Caco-2 (cell line): ENCODE measurements around the gene PAIP2B. TPM values are rescaled to one million over a fixed set of nuclear protein-coding genes. Genes with fewer than 3 reads are reported as not detected.

Source experiments
- BruUV-seq: library from RNA; stranded (reverse); fragments of 400-500 nt; replicated peaks from 2 replicates; lab custom pipeline; 2021; lab: Mats Ljungman, UMichigan
- CTCF ChIA-PET: fragments of 300-600 bp; sonication (Branson Sonifier 250); formaldehyde crosslinking; loops from one replicate; lab custom pipeline; 2022; ENCODE audit warnings: antibody characterized with exemption; lab: Charles Lee
- POLR2A ChIA-PET: fragments of 300-600 bp; sonication (Branson Sonifier 250); formaldehyde crosslinking; loops from one replicate; lab custom pipeline; 2022; ENCODE audit warnings: antibody characterized with exemption; lab: Charles Lee
- DNase-seq, 2 experiments: peaks; one replicate each; pipeline versions ENCODE4 v3.0.0 to v3.0.0-alpha.2; 2020 to 2022
- H3K27me3 ChIP-seq: replicated peaks from 2 replicates; pipeline ENCODE4 v1.6.0; 2011; ENCODE audit warnings: low read length; ENCODE audit not compliant: control insufficient read depth, insufficient read depth
- H3K36me3 ChIP-seq: 2 replicates; pipeline ENCODE4 v1.5.1; 2011; ENCODE audit warnings: low read length; ENCODE audit not compliant: control insufficient read depth, insufficient read depth
- H3K4me1 ChIP-seq: fragments of 250-450 bp; sonication (Bioruptor Pico); 2 replicates; pipeline ENCODE4 v1.5.1; 2020; ENCODE audit warnings: mild to moderate bottlenecking
- H3K4me3 ChIP-seq: 2 replicates; pipeline ENCODE4 v1.5.1; 2011; ENCODE audit warnings: low read depth, mild to moderate bottlenecking, control low read depth, low read length
- H3K9me3 ChIP-seq: fragments of 250-450 bp; sonication (Bioruptor Pico); 2 replicates; pipeline ENCODE4 v1.5.1; 2020; ENCODE audit warnings: mild to moderate bottlenecking, moderate library complexity
- H3K27ac Mint-ChIP-seq: one replicate; pipeline ENCODE4 v1.8.0; 2022; ENCODE audit warnings: mixed read lengths; ENCODE audit not compliant: unreplicated experiment
- H3K27me3 Mint-ChIP-seq: one replicate; pipeline ENCODE4 v1.8.0; 2022; ENCODE audit warnings: mixed read lengths; ENCODE audit not compliant: insufficient read depth, unreplicated experiment
- H3K36me3 Mint-ChIP-seq: one replicate; pipeline ENCODE4 v1.8.0; 2022; ENCODE audit warnings: mild to moderate bottlenecking, mixed read lengths; ENCODE audit not compliant: insufficient read depth, unreplicated experiment
- H3K4me1 Mint-ChIP-seq: one replicate; pipeline ENCODE4 v1.8.0; 2022; ENCODE audit warnings: low read depth, mixed read lengths; ENCODE audit not compliant: unreplicated experiment
- H3K4me3 Mint-ChIP-seq: one replicate; pipeline ENCODE4 v1.8.0; 2022; ENCODE audit warnings: mild to moderate bottlenecking, moderate library complexity, mixed read lengths; ENCODE audit not compliant: unreplicated experiment
- H3K9me3 Mint-ChIP-seq: one replicate; pipeline ENCODE4 v1.8.0; 2022; ENCODE audit warnings: mixed read lengths; ENCODE audit not compliant: unreplicated experiment
- CTCF ChIP-seq, 2 experiments: fragments of 200-600 bp in 1 of 2; IDR thresholded peaks; 1 replicate in 1 of 2; 2 replicates in 1 of 2; pipeline versions ENCODE4 v1.5.1 to v1.8.0; 2011 to 2022; ENCODE audit warnings: antibody characterized with exemption in 1 of 2, control low read depth in 1 of 2, inconsistent platforms in 1 of 2, low read depth in 1 of 2, low read length in 1 of 2, mild to moderate bottlenecking in 1 of 2, moderate library complexity in 1 of 2; ENCODE audit not compliant: insufficient read depth in 1 of 2, severe bottlenecking in 1 of 2, unreplicated experiment in 1 of 2
- intact Hi-C: fragments of 100-400 bp; cut with micrococcal nuclease; formaldehyde crosslinking; loops from one replicate; pipeline ENCODE4 v1.10.0; 2022; ENCODE audit not compliant: unreplicated experiment
- total RNA-seq: library from RNA; stranded (reverse); gene quantifications from 2 replicates; pipeline ENCODE4 v1.2.3, GENCODE V29; 2022

Gene PAIP2B
- total RNA-seq, 1 experiment from 2014 or later = 9.9 TPM

GRCh38 chr2:71154279-71154678, 72.6 kb downstream of the PAIP2B start:
- intact Hi-C loops = no loop called here
- peaks cover 11% of the 10 kb centered on the region for H3K4me1 Mint-ChIP-seq
- CTCF ChIA-PET = interaction anchor here (0.7 to 1.4 kb wide), 4 partner anchors 21 to 178 kb away, joined by 3 to 20 read pairs (median 6); partner anchors contain the start of gene ZNF638
- no peak overlapping the region for H3K4me3 Mint-ChIP-seq
- no peaks in the 10 kb centered on the region for H3K9me3 Mint-ChIP-seq
- H3K36me3 Mint-ChIP-seq = peaks cover 13% of the 10 kb centered on the region
- BruUV-seq = no TSS peak
- no peaks in the 10 kb centered on the region for H3K9me3 ChIP-seq
- H3K4me1 ChIP-seq = peaks cover 10% of the 10 kb centered on the region; the same call in 1 of the 2 replicates
- H3K27ac Mint-ChIP-seq = no peak overlapping the region
- H3K4me3 ChIP-seq = no peak overlapping the region
- no peak for TF ChIP-seq CTCF (IDR thresholded peaks at IDR 0.05; ENCODE audit: insufficient read depth in 1 of 2, low read depth in 1 of 2, low read length in 1 of 2, severe bottlenecking in 1 of 2, unreplicated experiment in 1 of 2)
- DNase-seq = no peak
- no peaks in the 10 kb centered on the region for H3K36me3 ChIP-seq
- H3K27me3 ChIP-seq = no peaks in the 10 kb centered on the region
- POLR2A ChIA-PET = no interaction called here
- H3K27me3 Mint-ChIP-seq = peaks cover 3% of the 10 kb centered on the region

DNA sequence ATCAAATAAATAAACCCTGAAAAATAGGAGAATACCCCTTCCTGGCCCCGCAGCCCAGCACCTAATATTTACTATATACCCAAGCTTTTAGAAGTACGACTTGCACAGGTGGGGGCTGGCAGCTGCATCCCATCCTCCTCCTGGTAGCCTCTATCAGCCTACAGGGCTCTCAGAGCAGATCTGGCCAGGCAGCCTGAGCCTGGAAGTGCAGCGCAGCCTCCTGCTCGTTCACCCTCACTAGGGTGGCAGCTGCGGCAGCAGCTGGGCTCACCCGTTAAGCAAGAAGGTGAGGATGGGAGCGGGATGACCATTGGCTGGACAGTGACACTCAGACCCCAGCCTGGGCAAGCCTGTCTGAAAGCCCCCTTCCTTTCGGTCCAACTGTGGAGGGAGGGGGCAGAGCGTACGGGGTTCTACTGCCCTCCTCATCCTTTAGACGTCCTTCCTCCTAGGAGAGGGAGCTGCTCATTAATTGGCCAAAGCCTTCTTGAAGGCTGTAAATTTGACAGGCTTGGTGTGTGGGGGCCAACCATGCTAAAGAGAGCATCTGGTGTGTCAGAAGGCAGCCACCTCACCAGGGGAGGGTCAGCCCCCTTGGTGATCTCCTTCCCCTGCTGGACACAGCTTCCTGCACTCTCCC, 73.2 kb downstream of the PAIP2B start:
- H3K4me1 Mint-ChIP-seq = peaks cover 11% of the 10 kb centered on the region
- Histone ChIP-seq H3K4me1 (peaks cover 10% of the 10 kb centered on the region; the same call in 1 of the 2 replicates), H3K4me3 (no peak overlapping the region), H3K36me3 (peaks cover under 1% of the 10 kb centered on the region; the same call in 1 of the 2 replicates), H3K9me3 (no peaks in the 10 kb centered on the region), H3K27me3 (no peaks in the 10 kb centered on the region)
- ChIA-PET POLR2A (no interaction called here), CTCF (no interaction called here)
- no TSS peak for BruUV-seq
- intact Hi-C loops = no loop called here
- no peak for TF ChIP-seq CTCF (IDR thresholded peaks at IDR 0.05; ENCODE audit: insufficient read depth in 1 of 2, low read depth in 1 of 2, low read length in 1 of 2, severe bottlenecking in 1 of 2, unreplicated experiment in 1 of 2)
- H3K36me3 Mint-ChIP-seq = peaks cover 19% of the 10 kb centered on the region
- H3K9me3 Mint-ChIP-seq = no peaks in the 10 kb centered on the region
- H3K4me3 Mint-ChIP-seq = no peak overlapping the region
- DNase-seq = no peak
- H3K27ac Mint-ChIP-seq = no peak overlapping the region
- peaks cover 3% of the 10 kb centered on the region for H3K27me3 Mint-ChIP-seq

- Mint-ChIP-seq H3K4me1 (peaks cover 4% of the 10 kb centered on the region), H3K27me3 (peaks cover 3% of the 10 kb centered on the region), H3K4me3 (no peak overlapping the region), H3K36me3 (peaks cover 35% of the 10 kb centered on the region), H3K9me3 (no peaks in the 10 kb centered on the region), H3K27ac (no peak overlapping the region)
- Histone ChIP-seq H3K4me1 (peaks cover 3% of the 10 kb centered on the region; the same call in 1 of the 2 replicates), H3K36me3 (peaks cover 2% of the 10 kb centered on the region; the same call in 1 of the 2 replicates), H3K27me3 (no peaks in the 10 kb centered on the region), H3K4me3 (no peak overlapping the region), H3K9me3 (no peaks in the 10 kb centered on the region)
- ChIA-PET CTCF (interaction anchor here (0.6 to 0.9 kb wide), 2 partner anchors 51 to 86 kb away, joined by 3 to 4 read pairs; no protein-coding TSS in a partner anchor), POLR2A (interaction anchor here (0.6 kb wide), 1 partner anchor 21 kb away, joined by 3 read pairs; the partner anchor contains the start of gene MPHOSPH10)
- BruUV-seq = no TSS peak
- DNase-seq = no peak
- intact Hi-C loops = no loop called here
- TF ChIP-seq CTCF (IDR thresholded peaks at IDR 0.05; ENCODE audit: insufficient read depth in 1 of 2, low read depth in 1 of 2, low read length in 1 of 2, severe bottlenecking in 1 of 2, unreplicated experiment in 1 of 2) = no peak
Measured at GRCh38 chr2:71151620-71152019, 75.3 kb downstream of the PAIP2B start.
